HG02588 (cell line): ENCODE results near the gene DNAAF3.
A peak's percentile ranks its signal among the peaks of the same experiment; 100 is the strongest.

Experiments
- ATAC-seq: cut with Tn5 transposase; IDR thresholded peaks from one replicate; pipeline ENCODE4 v1.9.1; 2021; ENCODE audit warnings: mild to moderate bottlenecking, moderate library complexity; ENCODE audit not compliant: unreplicated experiment

DNAAF3 gene

DNA sequence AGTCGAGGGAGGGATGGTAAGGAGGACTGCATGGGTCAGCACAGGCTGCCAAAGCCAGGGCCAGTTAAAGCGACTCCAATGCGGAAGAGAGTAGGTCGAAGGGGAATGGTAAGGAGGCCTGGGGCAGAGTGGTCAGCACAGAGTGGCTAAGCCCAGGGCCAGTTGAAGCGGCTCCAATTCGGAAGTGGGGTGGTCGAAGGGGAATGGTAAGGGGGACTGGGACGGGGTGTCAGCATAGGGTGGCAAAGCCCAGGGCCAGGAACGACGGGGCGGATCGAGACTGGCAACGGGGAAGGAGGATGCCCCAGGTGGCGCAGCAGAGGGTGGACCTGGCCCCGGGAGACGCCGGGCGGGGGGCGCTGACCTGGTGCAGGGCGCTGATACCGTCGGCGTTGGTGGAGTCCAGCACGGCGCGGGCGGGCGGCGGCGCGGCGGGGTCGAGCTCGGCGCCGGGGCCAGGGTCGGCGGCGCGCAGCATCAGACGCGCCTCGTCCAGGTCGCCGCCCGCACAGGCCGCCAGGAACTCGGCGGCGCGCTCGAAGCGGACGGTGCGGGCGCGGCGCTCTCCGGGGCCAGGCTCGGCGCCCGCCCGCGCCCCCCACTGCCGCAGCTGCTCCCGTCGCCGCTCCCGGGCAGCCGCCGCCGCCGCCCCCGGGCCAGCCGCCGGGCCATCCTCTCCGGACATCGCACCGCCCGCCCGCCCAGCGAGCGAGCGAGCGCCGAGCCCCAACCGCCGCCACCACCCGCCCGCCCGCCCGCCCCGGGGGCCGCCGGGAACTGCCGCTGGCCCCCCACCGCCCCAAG is 49.4 kb downstream of the DNAAF3 start, which contains the start of gene PPP1R12C:
PPP1R12C (minus strand) TSS at position 779 of the 804 bp plus-strand sequence; CDS start at position 685, 94 bp downstream.
- ATAC-seq = peak; percentile 8

DNA sequence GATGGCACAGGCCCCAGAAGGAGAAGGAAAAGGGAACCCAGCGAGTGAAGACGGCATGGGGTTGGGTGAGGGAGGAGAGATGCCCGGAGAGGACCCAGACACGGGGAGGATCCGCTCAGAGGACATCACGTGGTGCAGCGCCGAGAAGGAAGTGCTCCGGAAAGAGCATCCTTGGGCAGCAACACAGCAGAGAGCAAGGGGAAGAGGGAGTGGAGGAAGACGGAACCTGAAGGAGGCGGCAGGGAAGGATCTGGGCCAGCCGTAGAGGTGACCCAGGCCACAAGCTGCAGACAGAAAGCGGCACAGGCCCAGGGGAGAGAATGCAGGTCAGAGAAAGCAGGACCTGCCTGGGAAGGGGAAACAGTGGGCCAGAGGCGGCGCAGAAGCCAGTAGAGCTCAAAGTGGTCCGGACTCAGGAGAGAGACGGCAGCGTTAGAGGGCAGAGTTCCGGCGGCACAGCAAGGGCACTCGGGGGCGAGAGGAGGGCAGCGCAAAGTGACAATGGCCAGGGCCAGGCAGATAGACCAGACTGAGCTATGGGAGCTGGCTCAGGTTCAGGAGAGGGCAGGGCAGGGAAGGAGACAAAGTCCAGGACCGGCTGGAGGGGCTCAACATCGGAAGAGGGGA is 50.1 kb downstream of the DNAAF3 start:
- no peak for ATAC-seq

DNA sequence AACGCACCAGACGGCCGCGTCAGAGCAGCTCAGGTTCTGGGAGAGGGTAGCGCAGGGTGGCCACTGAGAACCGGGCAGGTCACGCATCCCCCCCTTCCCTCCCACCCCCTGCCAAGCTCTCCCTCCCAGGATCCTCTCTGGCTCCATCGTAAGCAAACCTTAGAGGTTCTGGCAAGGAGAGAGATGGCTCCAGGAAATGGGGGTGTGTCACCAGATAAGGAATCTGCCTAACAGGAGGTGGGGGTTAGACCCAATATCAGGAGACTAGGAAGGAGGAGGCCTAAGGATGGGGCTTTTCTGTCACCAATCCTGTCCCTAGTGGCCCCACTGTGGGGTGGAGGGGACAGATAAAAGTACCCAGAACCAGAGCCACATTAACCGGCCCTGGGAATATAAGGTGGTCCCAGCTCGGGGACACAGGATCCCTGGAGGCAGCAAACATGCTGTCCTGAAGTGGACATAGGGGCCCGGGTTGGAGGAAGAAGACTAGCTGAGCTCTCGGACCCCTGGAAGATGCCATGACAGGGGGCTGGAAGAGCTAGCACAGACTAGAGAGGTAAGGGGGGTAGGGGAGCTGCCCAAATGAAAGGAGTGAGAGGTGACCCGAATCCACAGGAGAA is 50.9 kb downstream of the DNAAF3 start:
- ATAC-seq = no peak

DNA sequence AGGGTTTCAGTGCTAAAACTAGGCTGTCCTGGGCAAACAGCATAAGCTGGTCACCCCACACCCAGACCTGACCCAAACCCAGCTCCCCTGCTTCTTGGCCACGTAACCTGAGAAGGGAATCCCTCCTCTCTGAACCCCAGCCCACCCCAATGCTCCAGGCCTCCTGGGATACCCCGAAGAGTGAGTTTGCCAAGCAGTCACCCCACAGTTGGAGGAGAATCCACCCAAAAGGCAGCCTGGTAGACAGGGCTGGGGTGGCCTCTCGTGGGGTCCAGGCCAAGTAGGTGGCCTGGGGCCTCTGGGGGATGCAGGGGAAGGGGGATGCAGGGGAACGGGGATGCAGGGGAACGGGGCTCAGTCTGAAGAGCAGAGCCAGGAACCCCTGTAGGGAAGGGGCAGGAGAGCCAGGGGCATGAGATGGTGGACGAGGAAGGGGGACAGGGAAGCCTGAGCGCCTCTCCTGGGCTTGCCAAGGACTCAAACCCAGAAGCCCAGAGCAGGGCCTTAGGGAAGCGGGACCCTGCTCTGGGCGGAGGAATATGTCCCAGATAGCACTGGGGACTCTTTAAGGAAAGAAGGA is 51.8 kb downstream of the DNAAF3 start:
- no peak for ATAC-seq

DNA sequence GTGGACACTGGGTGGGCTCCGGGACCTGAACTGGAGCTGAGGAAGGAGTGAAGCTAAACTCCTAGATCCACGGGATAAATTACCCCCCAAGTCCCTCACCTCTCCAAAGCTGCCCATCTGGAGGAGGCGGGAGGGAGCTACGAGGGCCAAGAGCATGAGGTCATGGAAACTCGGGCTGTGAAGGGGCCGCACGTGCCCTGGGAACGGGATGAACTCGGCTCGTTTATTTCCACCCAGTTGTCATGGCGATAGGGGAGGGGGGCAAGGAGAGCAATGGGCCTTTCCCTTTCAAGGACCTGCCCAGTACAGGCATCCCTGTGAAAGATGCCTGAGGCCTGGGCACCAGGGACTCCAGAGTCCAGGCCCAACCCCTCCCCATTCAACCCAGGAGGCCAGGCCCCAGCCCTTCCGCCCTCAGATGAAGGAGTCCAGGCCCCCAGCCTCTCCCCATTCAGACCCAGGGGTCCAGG is 52.8 kb downstream of the DNAAF3 start:
- no peak for ATAC-seq

DNA sequence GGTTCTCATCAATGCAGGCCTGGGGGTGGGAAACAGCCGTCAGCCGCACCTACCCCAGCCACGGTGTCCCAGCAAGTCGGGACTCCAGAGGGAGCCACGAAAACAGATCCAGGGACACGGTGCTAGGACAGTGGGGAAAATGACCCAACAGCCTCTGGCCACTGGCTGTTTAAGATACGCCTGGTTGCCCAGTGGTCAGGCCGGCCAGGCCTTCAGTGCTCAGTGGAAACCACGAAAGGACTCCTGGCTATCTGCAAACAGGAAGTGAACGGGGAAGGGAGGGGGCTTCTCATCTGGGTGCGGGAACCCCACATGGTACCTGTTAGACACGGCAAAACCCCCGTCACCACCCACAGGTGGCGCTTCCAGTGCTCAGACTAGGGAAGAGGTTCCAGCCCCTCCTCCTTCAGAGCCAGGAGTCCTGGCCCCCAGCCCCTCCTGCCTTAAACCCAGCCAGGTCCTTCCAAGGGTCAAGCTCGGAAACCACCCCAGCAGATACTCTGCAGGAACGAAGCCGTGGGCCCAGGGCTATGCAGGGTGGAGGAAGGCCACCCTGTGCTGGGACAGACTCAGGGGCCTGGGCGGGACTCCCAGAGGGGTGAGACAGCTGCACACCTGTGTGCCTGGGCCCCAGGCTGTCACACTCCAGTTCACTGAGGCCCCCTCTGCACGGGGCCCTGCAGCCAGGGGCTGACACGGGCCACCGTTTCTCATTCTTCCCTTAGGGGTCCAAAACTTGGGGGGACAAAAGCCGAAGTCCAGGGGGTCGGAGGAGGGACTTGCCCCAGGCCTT is 53.4 kb downstream of the DNAAF3 start:
- ATAC-seq = no peak

DNA sequence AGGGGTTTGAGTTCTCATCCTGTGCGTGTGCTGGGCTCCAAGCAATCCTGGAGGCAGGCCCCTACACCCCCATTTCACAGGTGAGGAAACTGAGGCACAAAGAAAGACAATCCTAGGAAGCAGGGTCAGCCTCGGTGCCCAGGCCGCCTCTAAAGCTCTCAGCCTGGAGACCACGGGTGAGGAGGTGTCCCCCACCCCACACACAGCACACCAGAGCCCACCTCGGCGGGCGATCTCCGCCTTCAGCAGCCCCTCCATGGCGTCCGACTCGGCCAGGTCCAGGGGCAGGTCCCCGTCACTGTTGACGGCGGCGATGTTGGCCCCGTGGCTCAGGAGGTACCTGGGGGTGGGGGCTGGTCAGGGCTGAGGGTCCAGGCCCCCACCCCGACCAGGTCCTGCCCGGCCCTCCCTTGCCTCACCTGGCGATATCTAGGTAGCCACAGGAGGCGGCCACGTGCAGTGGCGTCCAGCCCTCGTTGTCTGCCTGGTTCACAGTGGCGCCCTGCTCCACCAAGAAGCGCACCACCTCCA is 54.1 kb downstream of the DNAAF3 start:
- ATAC-seq = no peak

DNA sequence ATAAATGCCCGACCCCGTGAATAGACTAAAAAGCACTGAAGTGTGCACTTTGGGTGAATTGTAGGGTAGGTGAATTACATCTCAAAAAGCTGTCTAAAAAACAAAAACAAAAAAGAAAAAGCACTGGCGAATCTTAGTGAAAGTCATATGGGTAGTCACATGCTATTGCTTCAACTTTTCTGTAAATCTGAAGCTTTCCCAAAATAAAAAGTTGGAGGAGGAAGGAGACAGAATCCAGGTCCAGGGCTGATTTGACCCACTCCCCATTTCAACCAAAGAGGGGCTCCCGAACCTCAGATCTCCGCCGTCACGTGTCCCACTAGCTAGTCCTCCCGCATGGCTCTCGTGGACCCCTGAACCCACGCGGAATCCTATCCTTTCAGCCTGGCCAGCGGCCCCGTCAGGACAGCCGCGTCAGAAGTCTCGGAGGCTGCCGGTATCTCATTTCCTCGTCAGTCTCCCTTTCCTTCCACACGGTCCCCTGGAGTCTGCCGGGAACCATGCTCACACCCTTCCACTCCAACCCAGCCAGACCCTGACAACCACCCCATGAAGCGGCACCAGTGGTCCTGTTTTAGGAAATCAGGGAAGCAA is 55.1 kb downstream of the DNAAF3 start:
- no peak for ATAC-seq

DNA sequence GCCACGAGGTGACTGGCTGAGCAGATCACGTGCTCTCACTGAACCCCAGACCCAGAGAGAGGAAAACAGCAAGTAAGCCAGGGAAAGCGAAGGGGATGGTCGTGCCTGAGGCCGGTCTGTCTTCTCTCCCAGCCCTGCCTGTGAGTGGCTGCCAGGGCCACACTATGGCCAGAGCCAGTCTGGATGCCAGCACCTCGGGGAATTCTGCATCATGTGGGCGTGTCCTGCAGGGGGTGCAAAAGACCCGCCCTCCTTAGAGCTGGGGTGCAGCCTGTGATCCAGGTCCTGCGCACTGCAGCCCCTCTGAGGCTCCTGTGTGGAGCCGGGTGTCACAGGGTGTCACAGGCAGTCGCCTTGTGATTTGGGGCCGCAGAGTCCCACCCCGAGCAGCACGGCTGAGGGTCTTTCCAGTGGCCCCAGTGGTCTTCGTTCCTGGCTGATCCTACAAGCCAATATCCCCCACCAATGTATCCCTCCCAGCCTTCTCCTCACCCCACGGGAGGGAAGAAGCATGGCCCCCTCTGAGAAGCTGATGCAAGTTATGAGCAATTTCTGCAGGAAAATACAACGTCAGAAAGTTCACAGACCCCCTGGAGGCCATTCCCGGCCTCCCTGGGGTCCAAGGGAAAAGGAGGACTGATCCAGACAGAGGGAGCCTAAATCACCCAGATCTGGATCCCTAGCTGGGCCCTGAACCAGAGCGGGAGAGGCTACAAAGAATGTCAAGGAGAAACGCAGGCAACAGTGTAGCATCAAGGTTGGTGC is 56.7 kb downstream of the DNAAF3 start:
- ATAC-seq = no peak
